ENCODE data around the gene RBM23.

RBM23 gene

DNA sequence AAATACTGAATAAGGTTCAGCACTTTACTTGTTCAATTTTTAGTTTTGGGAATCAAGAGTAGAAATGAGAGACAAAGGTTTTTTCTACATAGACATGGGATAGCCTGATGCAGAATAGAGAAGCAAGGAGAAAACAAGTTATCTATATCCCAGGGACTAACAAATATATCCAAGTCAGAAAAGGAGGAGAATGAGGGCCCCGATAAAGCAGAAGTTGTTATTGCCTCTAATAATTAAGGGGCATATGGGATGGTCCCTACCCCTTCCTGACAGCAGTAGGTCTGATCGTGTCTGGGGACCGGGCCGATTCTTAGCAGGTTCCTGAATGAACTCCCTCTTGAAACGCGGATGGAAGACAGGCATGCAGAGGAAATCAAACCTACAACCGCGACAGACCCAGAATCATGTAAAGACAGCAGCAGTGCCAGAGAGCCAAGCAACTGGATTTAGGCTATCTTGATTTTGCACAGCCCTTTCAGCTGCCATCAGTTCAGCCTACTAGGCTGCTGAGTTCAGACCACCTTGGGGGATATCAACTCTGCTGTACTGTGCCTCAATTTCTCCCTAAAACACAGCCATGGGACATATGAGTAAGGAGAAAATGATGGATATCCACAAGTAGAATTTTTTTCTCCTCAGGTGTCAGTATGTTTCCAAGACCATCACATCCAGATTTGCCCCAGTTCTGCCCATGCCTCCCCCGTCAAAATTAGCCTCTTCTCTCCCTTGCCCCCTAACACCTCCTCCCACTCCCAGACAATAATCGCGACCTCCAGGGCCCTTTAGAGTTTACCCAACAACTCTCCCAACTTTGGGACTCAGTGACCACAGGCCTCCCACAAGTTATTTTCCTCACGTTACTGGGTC, 9.5 kb upstream of the RBM23 start:
- Histone ChIP-seq H3K9me3 (ENCODE audit: control insufficient read depth, insufficient read depth, low read depth, low read length) (no peaks in the 10 kb centered on the region), H3K4me1 (ENCODE audit: control insufficient read depth, insufficient read depth, low read length) (no peaks in the 10 kb centered on the region), H3K4me3 (ENCODE audit: low read depth, low read length) (peak overlapping the region; percentile 78), H3K36me3 (ENCODE audit: control insufficient read depth in 2 of 2, insufficient read depth in 1 of 2, low read length in 2 of 2) (peaks cover 25 to 44% of the 10 kb centered on the region in 2 experiments), H3K27ac (ENCODE audit: extremely low read depth, low read depth, low read length) (peak overlapping the region; percentile 55; the same call in 1 of the 2 replicates)
- CTCF ChIA-PET = interaction anchor here (0.6 to 3.8 kb wide), 10 partner anchors 9 to 140 kb away, joined by 3 to 33 read pairs (median 8); partner anchors contain the start of genes HAUS4 and RBM23
- 0 out of 2 replicates have a peak, but pooled peaks have one; percentile 17 for TF ChIP-seq WT1 (tag by site-specific recombination; IDR thresholded peaks at IDR 0.05)
- TF ChIP-seq, protein P1, sequence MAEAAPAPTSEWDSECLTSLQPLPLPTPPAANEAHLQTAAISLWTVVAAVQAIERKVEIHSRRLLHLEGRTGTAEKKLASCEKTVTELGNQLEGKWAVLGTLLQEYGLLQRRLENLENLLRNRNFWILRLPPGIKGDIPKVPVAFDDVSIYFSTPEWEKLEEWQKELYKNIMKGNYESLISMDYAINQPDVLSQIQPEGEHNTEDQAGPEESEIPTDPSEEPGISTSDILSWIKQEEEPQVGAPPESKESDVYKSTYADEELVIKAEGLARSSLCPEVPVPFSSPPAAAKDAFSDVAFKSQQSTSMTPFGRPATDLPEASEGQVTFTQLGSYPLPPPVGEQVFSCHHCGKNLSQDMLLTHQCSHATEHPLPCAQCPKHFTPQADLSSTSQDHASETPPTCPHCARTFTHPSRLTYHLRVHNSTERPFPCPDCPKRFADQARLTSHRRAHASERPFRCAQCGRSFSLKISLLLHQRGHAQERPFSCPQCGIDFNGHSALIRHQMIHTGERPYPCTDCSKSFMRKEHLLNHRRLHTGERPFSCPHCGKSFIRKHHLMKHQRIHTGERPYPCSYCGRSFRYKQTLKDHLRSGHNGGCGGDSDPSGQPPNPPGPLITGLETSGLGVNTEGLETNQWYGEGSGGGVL (tag by site-specific recombination; IDR thresholded peaks at IDR 0.05) = 0 out of 2 replicates have a peak, but pooled peaks have one; percentile 31
- TF ChIP-seq ZBTB48 (tag by site-specific recombination; IDR thresholded peaks at IDR 0.05) = 0 out of 2 replicates have a peak, but pooled peaks have one; percentile 27
- TF ChIP-seq ZNF660 (tag by site-specific recombination; IDR thresholded peaks at IDR 0.05) = 0 out of 2 replicates have a peak, but pooled peaks have one; percentile 7
- TF ChIP-seq FEZF1 (tag by site-specific recombination; IDR thresholded peaks at IDR 0.05) = no peak
- 0 out of 2 replicates have a peak, but pooled peaks have one; percentile 6 for TF ChIP-seq ZBTB21 (tag by site-specific recombination; IDR thresholded peaks at IDR 0.05)
- 0 out of 2 replicates have a peak, but pooled peaks have one; percentile 14 for TF ChIP-seq KLF9 (tag by site-specific recombination; IDR thresholded peaks at IDR 0.05; ENCODE audit: low read depth)
- TF ChIP-seq SCRT2 (tag by site-specific recombination; IDR thresholded peaks at IDR 0.05) = no peak
- TF ChIP-seq ZNF175 (tag by site-specific recombination; IDR thresholded peaks at IDR 0.05) = no peak
- peak; percentile 27; the same call in 1 of the 2 replicates for TF ChIP-seq EGR2 (tag by site-specific recombination; IDR thresholded peaks at IDR 0.05; ENCODE audit: low read depth)
- POLR2A ChIA-PET = interaction anchor here (0.6 to 3.5 kb wide), 15 partner anchors 9 to 339 kb away, joined by 3 to 41 read pairs (median 4); partner anchors contain the start of genes ACIN1, AJUBA, C14orf119 and DAD1

GRCh38 chr14:22926316-22926715, 7.4 kb upstream of the RBM23 start:
- CTCF ChIA-PET = no interaction called here
- POLR2A ChIA-PET = interaction anchor here (1.0 kb wide), 1 partner anchor 10 kb away, joined by 3 read pairs; no protein-coding TSS in a partner anchor
- H3K9me3 ChIP-seq (ENCODE audit: control insufficient read depth, insufficient read depth, low read depth, low read length) = no peaks in the 10 kb centered on the region

DNA sequence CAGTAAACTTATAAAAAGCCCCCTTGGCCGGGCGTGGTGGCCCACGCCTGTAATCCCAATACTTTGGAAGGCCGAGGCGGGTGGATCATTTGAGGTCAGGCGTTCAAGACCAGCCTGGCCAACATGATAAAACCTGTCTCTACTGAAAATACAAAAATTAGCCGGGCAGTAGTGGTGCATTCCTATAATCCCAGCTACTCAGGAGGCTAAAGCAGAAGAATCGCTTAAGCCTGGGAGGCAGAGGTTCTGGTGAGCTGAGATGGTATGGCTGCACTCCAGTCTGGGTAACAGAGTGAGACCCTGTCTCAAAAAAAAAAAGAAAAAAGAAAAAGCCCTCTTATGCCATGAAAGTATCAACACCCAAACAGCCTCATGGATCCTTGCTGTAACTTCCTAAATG, 6.6 kb upstream of the RBM23 start:
- Histone ChIP-seq H3K9me3 (ENCODE audit: control insufficient read depth, insufficient read depth, low read depth, low read length) (no peaks in the 10 kb centered on the region), H3K27ac (ENCODE audit: extremely low read depth, low read depth, low read length) (no peak overlapping the region), H3K36me3 (ENCODE audit: control insufficient read depth in 2 of 2, insufficient read depth in 1 of 2, low read length in 2 of 2) (peaks cover 53 to 71% of the 10 kb centered on the region in 2 experiments), H3K4me3 (ENCODE audit: low read depth, low read length) (no peak overlapping the region), H3K4me1 (ENCODE audit: control insufficient read depth, insufficient read depth, low read length) (no peaks in the 10 kb centered on the region)
- ChIA-PET CTCF (no interaction called here), POLR2A (interaction anchor here (0.7 kb wide), 1 partner anchor 98 kb away, joined by 5 read pairs; no protein-coding TSS in a partner anchor)
- TF ChIP-seq TRIM28 (IDR thresholded peaks at IDR 0.05; ENCODE audit: borderline replicate concordance, low read length) (no peak), ZNF266 (tag by site-specific recombination; IDR thresholded peaks at IDR 0.05; ENCODE audit: low read depth) (no peak)
- TF ChIP-seq, protein P2, sequence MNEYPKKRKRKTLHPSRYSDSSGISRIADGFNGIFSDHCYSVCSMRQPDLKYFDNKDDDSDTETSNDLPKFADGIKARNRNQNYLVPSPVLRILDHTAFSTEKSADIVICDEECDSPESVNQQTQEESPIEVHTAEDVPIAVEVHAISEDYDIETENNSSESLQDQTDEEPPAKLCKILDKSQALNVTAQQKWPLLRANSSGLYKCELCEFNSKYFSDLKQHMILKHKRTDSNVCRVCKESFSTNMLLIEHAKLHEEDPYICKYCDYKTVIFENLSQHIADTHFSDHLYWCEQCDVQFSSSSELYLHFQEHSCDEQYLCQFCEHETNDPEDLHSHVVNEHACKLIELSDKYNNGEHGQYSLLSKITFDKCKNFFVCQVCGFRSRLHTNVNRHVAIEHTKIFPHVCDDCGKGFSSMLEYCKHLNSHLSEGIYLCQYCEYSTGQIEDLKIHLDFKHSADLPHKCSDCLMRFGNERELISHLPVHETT (tag by site-specific recombination; IDR thresholded peaks at IDR 0.05) = no peak

More at GRCh38 chr14:22926316-22926715, 7.4 kb upstream of the RBM23 start:
- no peak overlapping the region for H3K27ac ChIP-seq (ENCODE audit: extremely low read depth, low read depth, low read length)
- H3K4me3 ChIP-seq (ENCODE audit: low read depth, low read length) = no peak overlapping the region
- no peaks in the 10 kb centered on the region for H3K4me1 ChIP-seq (ENCODE audit: control insufficient read depth, insufficient read depth, low read length)
- TF ChIP-seq, protein P3, sequence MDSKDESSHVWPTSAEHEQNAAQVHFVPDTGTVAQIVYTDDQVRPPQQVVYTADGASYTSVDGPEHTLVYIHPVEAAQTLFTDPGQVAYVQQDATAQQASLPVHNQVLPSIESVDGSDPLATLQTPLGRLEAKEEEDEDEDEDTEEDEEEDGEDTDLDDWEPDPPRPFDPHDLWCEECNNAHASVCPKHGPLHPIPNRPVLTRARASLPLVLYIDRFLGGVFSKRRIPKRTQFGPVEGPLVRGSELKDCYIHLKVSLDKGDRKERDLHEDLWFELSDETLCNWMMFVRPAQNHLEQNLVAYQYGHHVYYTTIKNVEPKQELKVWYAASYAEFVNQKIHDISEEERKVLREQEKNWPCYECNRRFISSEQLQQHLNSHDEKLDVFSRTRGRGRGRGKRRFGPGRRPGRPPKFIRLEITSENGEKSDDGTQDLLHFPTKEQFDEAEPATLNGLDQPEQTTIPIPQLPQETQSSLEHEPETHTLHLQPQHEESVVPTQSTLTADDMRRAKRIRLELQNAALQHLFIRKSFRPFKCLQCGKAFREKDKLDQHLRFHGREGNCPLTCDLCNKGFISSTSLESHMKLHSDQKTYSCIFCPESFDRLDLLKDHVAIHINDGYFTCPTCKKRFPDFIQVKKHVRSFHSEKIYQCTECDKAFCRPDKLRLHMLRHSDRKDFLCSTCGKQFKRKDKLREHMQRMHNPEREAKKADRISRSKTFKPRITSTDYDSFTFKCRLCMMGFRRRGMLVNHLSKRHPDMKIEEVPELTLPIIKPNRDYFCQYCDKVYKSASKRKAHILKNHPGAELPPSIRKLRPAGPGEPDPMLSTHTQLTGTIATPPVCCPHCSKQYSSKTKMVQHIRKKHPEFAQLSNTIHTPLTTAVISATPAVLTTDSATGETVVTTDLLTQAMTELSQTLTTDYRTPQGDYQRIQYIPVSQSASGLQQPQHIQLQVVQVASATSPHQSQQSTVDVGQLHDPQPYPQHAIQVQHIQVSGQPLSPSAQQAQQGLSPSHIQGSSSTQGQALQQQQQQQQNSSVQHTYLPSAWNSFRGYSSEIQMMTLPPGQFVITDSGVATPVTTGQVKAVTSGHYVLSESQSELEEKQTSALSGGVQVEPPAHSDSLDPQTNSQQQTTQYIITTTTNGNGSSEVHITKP (tag by site-specific recombination; IDR thresholded peaks at IDR 0.05) = peak; percentile 43; the same call in 1 of the 2 replicates
- no peak for TF ChIP-seq ZSCAN23 (tag by site-specific recombination; IDR thresholded peaks at IDR 0.05)
- no peak for TF ChIP-seq ZNF184 (tag by site-specific recombination; IDR thresholded peaks at IDR 0.05)
- H3K36me3 ChIP-seq (ENCODE audit: control insufficient read depth in 2 of 2, insufficient read depth in 1 of 2, low read length in 2 of 2) = peaks cover 45 to 63% of the 10 kb centered on the region in 2 experiments
